Coronary artery (tissue), 2 donors: ENCODE results near the gene ERF.
A peak's percentile ranks its signal among the peaks of the same experiment; 100 is the strongest.

Experiments used
- DNase-seq: peaks from one replicate; pipeline ENCODE4 v3.0.0-alpha.2; 2017; ENCODE audit warnings: low spot score
- H3K27ac ChIP-seq, 2 donors: fragments of 200-600 bp; sonication (generic); one replicate each; pipeline ENCODE4 v1.5.1; 2016 to 2019
- H3K4me3 ChIP-seq: fragments of 200-600 bp; sonication (generic); 2 replicates; pipeline ENCODE4 v1.5.1; 2016; ENCODE audit warnings: mild to moderate bottlenecking, moderate library complexity
- CTCF ChIP-seq: fragments of 200-600 bp; sonication (generic); IDR thresholded peaks from one replicate; pipeline ENCODE4 v1.5.1; 2019; ENCODE audit warnings: antibody characterized with exemption

ERF gene

GRCh38 chr19:42287017-42287826 is 32.3 kb upstream of the ERF start:
- H3K4me3 ChIP-seq, result no peak overlapping the region
- DNase-seq, result no peak
- TF ChIP-seq CTCF, result no peak
- peak overlapping the region; percentile 70 to 100 for H3K27ac ChIP-seq

GRCh38 chr19:42286349-42287016 is 31.6 kb upstream of the ERF start:
- DNase-seq, result no peak
- H3K27ac ChIP-seq, result peak overlapping the region; percentile 70 to 100
- TF ChIP-seq CTCF, result no peak
- H3K4me3 ChIP-seq, result peak overlapping the region; percentile 46

GRCh38 chr19:42285988-42286348 is 31.0 kb upstream of the ERF start:
- no peak for DNase-seq
- Histone ChIP-seq H3K4me3 (peak overlapping the region; percentile 46), H3K27ac (peak overlapping the region; percentile 70 to 100)
- no peak for TF ChIP-seq CTCF

- DNase-seq, result no peak
- TF ChIP-seq CTCF, result no peak
- Histone ChIP-seq H3K4me3 (peak overlapping the region; percentile 46), H3K27ac (peak overlapping the region; percentile 70 to 100)
Observed at GRCh38 chr19:42285541-42285941, 30.6 kb upstream of the ERF start.

GRCh38 chr19:42284591-42285341 is 29.8 kb upstream of the ERF start:
- no peak for TF ChIP-seq CTCF
- peak overlapping the region; percentile 93 for H3K4me3 ChIP-seq
- DNase-seq, result peak; percentile 82

GRCh38 chr19:42284066-42284501 is 29.2 kb upstream of the ERF start:
- TF ChIP-seq CTCF, result no peak
- H3K27ac ChIP-seq, result peak overlapping the region; percentile 98 to 100
- peak overlapping the region; percentile 93 for H3K4me3 ChIP-seq
- peak; percentile 90 for DNase-seq

More at GRCh38 chr19:42284591-42285341, 29.8 kb upstream of the ERF start:
- H3K27ac ChIP-seq, result peak overlapping the region; percentile 70 to 100
